MM.1S (cell line): ENCODE measurements around the gene WDSUB1.

Source experiments
- CTCF ChIP-seq: fragments of 300-600 bp; sonication (generic); IDR thresholded peaks from 2 replicates; pipeline ENCODE4 v1.5.1; 2016; ENCODE audit warnings: antibody characterized with exemption, low read length, mixed read lengths
- EZH2 ChIP-seq: fragments of 300-600 bp; sonication (generic); optimal IDR thresholded peaks from 2 replicates; pipeline ENCODE3; 2017; ENCODE audit warnings: low read depth, mild to moderate bottlenecking, antibody characterized with exemption, low read length, mixed read lengths
- EZH2phosphoT487 ChIP-seq: fragments of 300-600 bp; sonication (generic); IDR thresholded peaks from 2 replicates; pipeline ENCODE4 v1.6.1; 2018; ENCODE audit warnings: antibody characterized with exemption, low read length

- TF ChIP-seq CTCF (no peak), EZH2phosphoT487 (no peak), EZH2 (no peak)
Measured at GRCh38 chr2:159262904-159263303, 23.6 kb downstream of the WDSUB1 start.
